HepG2 (cell line): ENCODE data around the gene SLC22A23. TPM values are rescaled to one million over a fixed set of nuclear protein-coding genes. Genes with fewer than 3 reads are reported as not detected.

Experiments used
- ASH2L ChIP-seq: fragments of 300-600, 200-600 bp; sonication (generic); IDR thresholded peaks from 2 replicates; pipeline ENCODE4 v1.7.0; 2017; ENCODE audit warnings: low read depth, mild to moderate bottlenecking, moderate library complexity, mixed read lengths, low read length; ENCODE audit not compliant: insufficient read length
- CEBPB ChIP-seq: IDR thresholded peaks from 2 replicates; pipeline ENCODE4 v1.6.1; 2011; ENCODE audit warnings: low read depth, low read length, improper control_type of control experiment, borderline replicate concordance
- CEBPG ChIP-seq: IDR thresholded peaks from 2 replicates; pipeline ENCODE4 v1.6.1; 2016
- JUNB ChIP-seq: sonication (generic); formaldehyde crosslinking; IDR thresholded peaks from 2 replicates; pipeline ENCODE4 v1.8.0; 2022; ENCODE audit warnings: missing genetic modification reagents, mild to moderate bottlenecking, borderline replicate concordance
- MBD4 ChIP-seq: IDR thresholded peaks from 2 replicates; pipeline ENCODE4 v1.6.1; 2012; ENCODE audit warnings: low read length, inconsistent platforms, borderline replicate concordance
- MEIS2 ChIP-seq: sonication (generic); formaldehyde crosslinking; IDR thresholded peaks from 2 replicates; pipeline ENCODE4 v1.9.0; 2021; ENCODE audit warnings: mild to moderate bottlenecking, missing genetic modification reagents
- NFRKB ChIP-seq: fragments of 450-650 bp; IDR thresholded peaks from 2 replicates; pipeline ENCODE4 v1.6.1; 2017
- RFX1 ChIP-seq: fragments of 450-650 bp; IDR thresholded peaks from 2 replicates; pipeline ENCODE4 v1.6.1; 2017
- SMAD1 ChIP-seq: sonication (generic); formaldehyde crosslinking; IDR thresholded peaks from 2 replicates; pipeline ENCODE4 v1.4.0; 2020; ENCODE audit warnings: missing genetic modification reagents, low read depth, mild to moderate bottlenecking, borderline replicate concordance
- ZBTB26 ChIP-seq: IDR thresholded peaks from 2 replicates; pipeline ENCODE4 v1.6.1; 2016; ENCODE audit warnings: missing compliant biosample characterization, missing genetic modification reagents, borderline replicate concordance
- ZNF281 ChIP-seq: sonication (generic); formaldehyde crosslinking; IDR thresholded peaks from 2 replicates; pipeline ENCODE4 v1.4.0; 2020; ENCODE audit warnings: missing genetic modification reagents, borderline replicate concordance
- ZNF331 ChIP-seq: sonication (generic); formaldehyde crosslinking; IDR thresholded peaks from 2 replicates; pipeline ENCODE4 v1.4.0; 2020; ENCODE audit warnings: missing genetic modification reagents
- ZNF646 ChIP-seq: sonication (generic); formaldehyde crosslinking; IDR thresholded peaks from 2 replicates; pipeline ENCODE4 v1.9.0; 2021; ENCODE audit warnings: mild to moderate bottlenecking, missing genetic modification reagents
- ZNF768 ChIP-seq: sonication (generic); formaldehyde crosslinking; IDR thresholded peaks from 2 replicates; pipeline ENCODE4 v1.4.0; 2020; ENCODE audit warnings: missing genetic modification reagents
- polyA plus RNA-seq, 8 experiments: library from polyadenylated mRNA; depleted of rRNA in 3 of 8; stranded (reverse) in 7 of 8; unstranded in 1 of 8; fragments of >200 nt; fragmentation: Illumina TruSeq in 4 of 8; extraction: Trizol in 4 of 8; gene quantifications; 2 replicates each; pipeline versions ENCODE4 v1.2.1 to v1.2.3, GENCODE V29; 2011 to 2016; ENCODE audit warnings: low read depth in 4 of 8, missing spikeins in 1 of 8, mixed read lengths in 1 of 8; ENCODE audit not compliant: insufficient read depth in 1 of 8
- total RNA-seq, 5 experiments: library from RNA; depleted of rRNA; stranded (reverse); fragments of >200 nt; fragmentation: Illumina TruSeq; extraction: Trizol; gene quantifications; 2 replicates each; pipeline ENCODE4 v1.2.3, GENCODE V29; 2016; ENCODE audit warnings: low read depth in 1 of 5
- TF ChIP-seq, protein P1 (sequence below): sonication (generic); formaldehyde crosslinking; IDR thresholded peaks from 2 replicates; pipeline ENCODE4 v1.4.0; 2020; ENCODE audit warnings: missing genetic modification reagents

Gene SLC22A23
- total and polyA plus RNA-seq, 2 of the 13 experiments (the other 11 are each of a cell fraction or from before 2014, with no cell fraction given): 11.8 to 17.5 TPM

- TF ChIP-seq ZNF646 (CRISPR knock-in tag): no peak
- 0 out of 2 replicates have a peak, but pooled peaks have one; percentile 21 for TF ChIP-seq ZNF281 (CRISPR knock-in tag)
- TF ChIP-seq MBD4: no peak
- TF ChIP-seq CEBPB: peak; percentile 94
- peak; percentile 94 for TF ChIP-seq CEBPG
- no peak for TF ChIP-seq MEIS2 (CRISPR knock-in tag)
- TF ChIP-seq ZNF331 (CRISPR knock-in tag): peak; percentile 79
- 0 out of 2 replicates have a peak, but pooled peaks have one; percentile 29 for TF ChIP-seq ZBTB26
- TF ChIP-seq, protein P1, sequence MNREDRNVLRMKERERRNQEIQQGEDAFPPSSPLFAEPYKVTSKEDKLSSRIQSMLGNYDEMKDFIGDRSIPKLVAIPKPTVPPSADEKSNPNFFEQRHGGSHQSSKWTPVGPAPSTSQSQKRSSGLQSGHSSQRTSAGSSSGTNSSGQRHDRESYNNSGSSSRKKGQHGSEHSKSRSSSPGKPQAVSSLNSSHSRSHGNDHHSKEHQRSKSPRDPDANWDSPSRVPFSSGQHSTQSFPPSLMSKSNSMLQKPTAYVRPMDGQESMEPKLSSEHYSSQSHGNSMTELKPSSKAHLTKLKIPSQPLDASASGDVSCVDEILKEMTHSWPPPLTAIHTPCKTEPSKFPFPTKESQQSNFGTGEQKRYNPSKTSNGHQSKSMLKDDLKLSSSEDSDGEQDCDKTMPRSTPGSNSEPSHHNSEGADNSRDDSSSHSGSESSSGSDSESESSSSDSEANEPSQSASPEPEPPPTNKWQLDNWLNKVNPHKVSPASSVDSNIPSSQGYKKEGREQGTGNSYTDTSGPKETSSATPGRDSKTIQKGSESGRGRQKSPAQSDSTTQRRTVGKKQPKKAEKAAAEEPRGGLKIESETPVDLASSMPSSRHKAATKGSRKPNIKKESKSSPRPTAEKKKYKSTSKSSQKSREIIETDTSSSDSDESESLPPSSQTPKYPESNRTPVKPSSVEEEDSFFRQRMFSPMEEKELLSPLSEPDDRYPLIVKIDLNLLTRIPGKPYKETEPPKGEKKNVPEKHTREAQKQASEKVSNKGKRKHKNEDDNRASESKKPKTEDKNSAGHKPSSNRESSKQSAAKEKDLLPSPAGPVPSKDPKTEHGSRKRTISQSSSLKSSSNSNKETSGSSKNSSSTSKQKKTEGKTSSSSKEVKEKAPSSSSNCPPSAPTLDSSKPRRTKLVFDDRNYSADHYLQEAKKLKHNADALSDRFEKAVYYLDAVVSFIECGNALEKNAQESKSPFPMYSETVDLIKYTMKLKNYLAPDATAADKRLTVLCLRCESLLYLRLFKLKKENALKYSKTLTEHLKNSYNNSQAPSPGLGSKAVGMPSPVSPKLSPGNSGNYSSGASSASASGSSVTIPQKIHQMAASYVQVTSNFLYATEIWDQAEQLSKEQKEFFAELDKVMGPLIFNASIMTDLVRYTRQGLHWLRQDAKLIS (CRISPR knock-in tag): no peak
- no peak for TF ChIP-seq ZNF768 (CRISPR knock-in tag)
- TF ChIP-seq SMAD1 (CRISPR knock-in tag): peak; percentile 12; the same call in 1 of the 2 replicates
- no peak for TF ChIP-seq JUNB (CRISPR knock-in tag)
- TF ChIP-seq RFX1: no peak
- no peak for TF ChIP-seq NFRKB
- peak; percentile 47 for TF ChIP-seq ASH2L
Observed at GRCh38 chr6:3414327-3415081, 42.3 kb downstream of the SLC22A23 start (continued).
